Lower leg skin (tissue), 3 donors: Measurements from ENCODE around the gene ELFN2.

Experiments used
- POLR2A ChIP-seq, 2 donors: fragments of 450-650 bp; IDR thresholded peaks; one replicate each; pipeline ENCODE4 v1.6.1; 2016 to 2017; ENCODE audit warnings: antibody characterized with exemption in 2 of 2, mild to moderate bottlenecking in 1 of 2, moderate library complexity in 1 of 2
- TF ChIP-seq, protein P1 (sequence below), 3 donors: fragments of 450-650 bp; IDR thresholded peaks; one replicate each; pipeline ENCODE4 v1.5.1; 2016; ENCODE audit warnings: antibody characterized with exemption in 3 of 3, mild to moderate bottlenecking in 3 of 3, moderate library complexity in 2 of 3

DNA sequence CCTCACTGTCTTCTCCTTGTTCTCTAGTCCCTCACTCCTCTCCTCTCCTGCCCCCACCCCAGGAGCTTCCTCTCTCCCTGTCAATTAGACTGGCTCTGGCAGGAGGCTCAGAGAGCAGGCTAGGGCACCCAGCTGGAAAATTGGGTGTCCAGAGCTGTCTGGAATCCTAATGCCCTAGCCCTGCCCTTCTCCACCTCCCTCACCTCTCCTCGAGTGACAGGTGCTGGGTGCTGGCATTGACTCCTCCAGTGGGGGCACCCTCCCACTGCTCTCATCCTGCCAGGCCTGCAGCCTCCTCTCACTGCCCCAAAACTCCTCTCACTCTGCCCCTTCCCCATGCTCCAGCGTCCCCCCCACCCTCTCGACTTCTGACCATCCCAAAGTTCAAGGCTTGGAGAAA, 76.0 kb downstream of the ELFN2 start:
- TF ChIP-seq, protein P1, sequence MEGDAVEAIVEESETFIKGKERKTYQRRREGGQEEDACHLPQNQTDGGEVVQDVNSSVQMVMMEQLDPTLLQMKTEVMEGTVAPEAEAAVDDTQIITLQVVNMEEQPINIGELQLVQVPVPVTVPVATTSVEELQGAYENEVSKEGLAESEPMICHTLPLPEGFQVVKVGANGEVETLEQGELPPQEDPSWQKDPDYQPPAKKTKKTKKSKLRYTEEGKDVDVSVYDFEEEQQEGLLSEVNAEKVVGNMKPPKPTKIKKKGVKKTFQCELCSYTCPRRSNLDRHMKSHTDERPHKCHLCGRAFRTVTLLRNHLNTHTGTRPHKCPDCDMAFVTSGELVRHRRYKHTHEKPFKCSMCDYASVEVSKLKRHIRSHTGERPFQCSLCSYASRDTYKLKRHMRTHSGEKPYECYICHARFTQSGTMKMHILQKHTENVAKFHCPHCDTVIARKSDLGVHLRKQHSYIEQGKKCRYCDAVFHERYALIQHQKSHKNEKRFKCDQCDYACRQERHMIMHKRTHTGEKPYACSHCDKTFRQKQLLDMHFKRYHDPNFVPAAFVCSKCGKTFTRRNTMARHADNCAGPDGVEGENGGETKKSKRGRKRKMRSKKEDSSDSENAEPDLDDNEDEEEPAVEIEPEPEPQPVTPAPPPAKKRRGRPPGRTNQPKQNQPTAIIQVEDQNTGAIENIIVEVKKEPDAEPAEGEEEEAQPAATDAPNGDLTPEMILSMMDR (IDR thresholded peaks at IDR 0.05) = no peak
- TF ChIP-seq POLR2A (IDR thresholded peaks at IDR 0.05) = no peak
